GM21576 (cell line): ENCODE measurements around the gene RAPGEF2.
"Not testable (repeated sequence)": the region's sequence is repeated elsewhere in the genome, so short reads cannot be mapped to it uniquely, and the experiment has no call there.

Experiments used
- ATAC-seq: cut with Tn5 transposase; IDR thresholded peaks from one replicate; pipeline ENCODE4 v1.9.1; 2021; ENCODE audit warnings: mild to moderate bottlenecking, moderate library complexity; ENCODE audit not compliant: unreplicated experiment

RAPGEF2 gene

DNA sequence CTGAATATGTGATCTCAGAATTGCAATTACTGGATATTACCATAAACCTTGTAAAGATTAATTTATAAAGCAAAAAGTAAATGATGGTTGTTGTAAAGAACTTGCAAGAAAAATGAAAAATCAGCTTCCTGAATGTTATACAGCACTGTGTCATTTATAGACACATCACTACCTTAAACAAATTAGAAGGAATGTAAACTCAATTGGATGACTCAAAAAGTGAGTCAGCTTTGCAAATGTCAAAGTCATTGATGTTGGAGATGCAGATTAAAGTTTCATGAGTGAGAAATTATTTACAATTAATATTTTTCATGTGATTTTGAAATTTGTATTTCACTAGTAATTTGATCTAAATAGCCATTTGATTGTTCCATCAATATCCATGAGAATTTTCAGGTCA lies 193.2 kb downstream of the RAPGEF2 start:
- ATAC-seq, result no peak

DNA sequence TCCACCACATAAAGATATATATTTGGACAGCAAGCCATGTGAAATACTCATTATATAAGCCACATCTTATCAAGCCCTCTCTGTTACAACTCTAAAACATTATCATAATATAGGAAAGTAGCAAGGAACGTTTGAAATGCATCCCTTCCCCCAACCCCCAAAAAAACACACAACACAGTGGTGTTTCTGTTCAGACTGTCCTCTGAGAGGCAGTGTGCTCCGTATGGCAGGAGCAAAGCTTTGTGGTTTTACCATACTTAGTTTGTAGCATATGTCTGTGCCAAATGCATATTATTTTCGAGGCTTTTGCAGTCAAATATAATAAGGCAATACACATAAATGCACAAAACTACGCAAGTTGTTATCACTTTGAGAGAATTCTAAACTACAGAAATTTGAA lies 194.2 kb downstream of the RAPGEF2 start:
- ATAC-seq, result no peak

DNA sequence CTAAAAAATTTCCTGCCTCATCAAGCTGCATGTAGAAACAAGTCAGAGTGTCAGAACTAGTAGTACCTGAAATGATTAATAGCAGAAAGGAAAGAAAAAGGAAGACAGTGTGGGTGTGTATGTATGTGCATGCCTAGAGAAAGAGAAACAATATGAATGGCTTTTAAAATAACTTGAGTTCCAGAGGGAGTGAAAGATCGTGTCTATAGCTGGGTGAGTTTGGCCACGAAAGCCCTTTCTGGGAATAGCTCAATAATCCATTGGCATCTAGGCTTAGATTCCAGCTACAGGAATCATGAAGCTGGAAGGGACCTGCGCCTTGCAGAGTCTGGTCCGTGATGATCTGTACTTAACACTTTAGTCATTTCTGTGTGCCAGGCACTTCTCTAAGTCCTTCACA lies 195.6 kb downstream of the RAPGEF2 start:
- ATAC-seq, result peak; percentile 67

DNA sequence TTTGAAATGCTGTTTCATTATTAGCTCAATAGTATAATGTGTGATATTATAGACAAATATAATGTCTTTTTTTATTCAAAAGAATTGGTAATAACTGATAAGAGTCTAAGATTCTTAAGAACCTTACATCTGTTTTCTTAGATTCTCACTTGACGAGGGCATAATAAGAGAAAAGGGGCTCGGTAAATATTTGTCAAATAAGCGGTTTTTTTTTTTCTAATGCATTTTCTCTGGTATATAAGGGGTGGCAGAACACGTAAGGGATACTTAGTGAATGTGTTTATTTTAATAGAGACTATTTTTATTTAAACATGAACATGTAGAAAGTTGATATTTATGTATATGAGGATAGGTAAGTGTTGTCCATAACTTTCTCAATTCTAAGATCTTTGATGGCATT lies 200.6 kb downstream of the RAPGEF2 start:
- ATAC-seq, result no peak

DNA sequence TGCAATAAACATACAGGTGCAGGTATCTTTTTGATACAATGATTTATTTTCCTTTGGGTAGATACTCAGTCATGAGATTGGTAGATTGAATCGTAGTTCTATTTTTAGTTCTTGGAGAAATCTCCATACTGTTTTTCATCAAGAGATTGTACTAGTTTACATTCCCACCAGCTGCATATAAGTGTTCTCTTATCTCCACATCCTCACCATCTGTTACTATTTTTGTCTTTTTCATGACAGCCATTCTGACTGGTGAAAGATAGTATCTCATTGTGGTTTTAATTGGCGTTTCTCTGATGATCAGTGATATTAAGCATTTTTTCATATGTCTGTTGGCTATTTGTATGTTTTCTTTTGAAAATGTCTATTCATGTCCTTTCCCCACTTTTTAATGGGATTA lies 202.2 kb downstream of the RAPGEF2 start:
- no peak for ATAC-seq

DNA sequence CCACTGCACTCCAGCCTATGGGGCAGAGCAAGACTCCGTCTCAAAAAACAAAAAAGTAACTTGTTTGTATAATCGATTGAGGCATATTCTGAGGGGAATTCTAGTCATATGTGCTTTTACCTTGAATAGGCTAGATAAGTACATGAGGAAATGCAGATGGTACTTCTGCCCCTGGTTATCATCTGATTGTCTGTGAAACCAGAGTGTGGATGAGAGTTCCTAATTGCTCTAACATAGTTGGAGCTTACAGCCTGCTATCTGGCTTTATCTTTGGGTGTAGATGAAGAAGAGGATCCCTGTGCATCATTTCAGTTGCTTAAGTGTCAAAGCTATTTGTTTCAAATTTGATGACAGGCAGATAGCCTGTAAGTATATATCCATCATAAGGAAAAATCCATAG lies 205.1 kb downstream of the RAPGEF2 start:
- ATAC-seq, result no peak

DNA sequence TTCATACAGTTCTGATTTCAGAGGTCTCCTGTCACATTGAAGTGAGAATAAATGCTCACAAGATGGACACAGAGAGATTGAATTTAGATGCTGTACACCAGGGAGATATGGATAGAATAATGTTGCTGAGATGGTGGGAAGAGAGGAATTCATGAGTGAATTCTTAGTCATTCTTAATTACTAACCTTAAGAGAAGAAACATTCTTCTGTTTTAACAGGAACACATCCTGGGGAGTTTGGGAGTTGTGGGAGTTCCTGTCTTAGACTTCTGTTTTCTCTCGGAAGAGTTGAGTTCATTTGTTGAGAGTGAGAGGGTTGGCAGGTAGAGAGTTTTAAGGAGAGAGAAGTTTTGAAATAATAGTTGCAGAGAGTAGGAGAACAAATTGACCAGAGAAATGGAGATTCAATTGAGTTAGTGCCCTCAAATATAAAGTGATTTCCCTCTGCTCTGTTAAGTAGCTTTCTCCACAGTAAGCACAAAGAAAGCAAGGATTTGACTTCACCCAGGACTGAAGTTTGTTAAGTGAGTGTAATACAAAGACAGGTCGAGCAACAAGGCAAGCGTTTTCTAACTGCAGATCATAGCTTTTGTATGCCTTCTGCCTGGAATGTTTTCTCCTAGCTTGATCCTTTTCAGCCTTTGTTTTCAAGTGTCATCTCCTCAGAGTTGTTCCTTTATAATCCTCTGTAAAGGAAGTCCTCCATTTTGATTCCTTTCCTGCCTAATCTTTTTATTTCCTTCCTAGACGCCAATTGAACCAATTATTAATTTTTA lies 205.9 kb downstream of the RAPGEF2 start:
- no peak for ATAC-seq

DNA sequence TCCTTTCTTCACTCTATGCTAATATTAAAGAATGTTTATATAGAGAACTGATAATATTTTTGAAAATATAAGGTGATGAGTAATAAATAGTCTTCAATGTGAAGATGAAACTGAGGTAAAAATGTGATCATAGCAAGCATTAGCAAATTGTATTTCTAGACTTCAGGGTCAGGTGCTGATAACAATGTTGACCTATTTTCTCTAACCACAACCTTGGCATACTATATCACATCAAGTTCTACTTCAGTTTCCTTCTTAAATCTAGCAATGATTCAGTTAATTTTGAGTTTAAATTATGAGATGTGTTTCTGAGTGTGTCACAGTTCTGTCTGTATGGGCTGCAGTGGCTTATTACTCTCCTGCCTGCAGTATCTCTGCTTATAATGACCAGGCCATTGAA lies 209.4 kb downstream of the RAPGEF2 start:
- ATAC-seq, result no peak

DNA sequence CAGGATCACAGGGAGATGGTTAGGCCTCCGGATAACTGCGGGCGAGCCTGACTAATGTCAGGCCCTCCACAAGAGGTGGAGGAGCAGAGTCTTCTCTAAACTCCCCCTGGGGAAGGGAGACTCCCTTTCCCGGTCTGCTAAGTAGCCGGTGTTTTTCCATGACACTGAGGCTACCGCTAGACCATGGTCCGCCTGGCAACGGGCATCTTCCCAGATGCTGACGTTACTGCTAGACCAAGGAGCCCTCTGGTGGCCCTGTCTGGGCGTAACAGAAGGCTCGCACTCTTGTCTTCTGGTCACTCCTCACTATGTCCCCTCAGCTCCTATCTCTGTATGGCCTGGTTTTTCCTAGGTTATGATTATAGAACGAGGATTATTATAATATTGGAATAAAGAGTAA lies 213.0 kb downstream of the RAPGEF2 start:
- not testable (repeated sequence) for ATAC-seq

DNA sequence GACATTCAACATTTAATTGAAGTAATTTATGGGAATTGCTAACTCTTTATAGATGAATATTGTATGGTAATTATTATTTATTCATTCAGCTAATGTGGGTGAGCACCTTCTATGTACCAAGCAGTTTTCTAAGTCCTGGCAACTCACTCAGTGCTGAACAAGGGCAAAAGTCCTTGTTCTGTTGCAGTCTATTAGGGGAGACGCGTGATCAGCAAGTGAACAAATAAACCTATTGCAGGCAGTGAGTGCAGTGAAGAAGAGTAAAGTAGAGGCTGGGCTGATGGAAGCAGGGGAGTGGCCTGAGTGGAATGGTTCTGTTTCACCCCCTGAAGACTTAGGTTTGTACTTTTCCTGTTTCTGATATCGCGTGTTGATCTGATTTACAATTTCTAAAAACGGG lies 214.3 kb downstream of the RAPGEF2 start:
- no peak for ATAC-seq

DNA sequence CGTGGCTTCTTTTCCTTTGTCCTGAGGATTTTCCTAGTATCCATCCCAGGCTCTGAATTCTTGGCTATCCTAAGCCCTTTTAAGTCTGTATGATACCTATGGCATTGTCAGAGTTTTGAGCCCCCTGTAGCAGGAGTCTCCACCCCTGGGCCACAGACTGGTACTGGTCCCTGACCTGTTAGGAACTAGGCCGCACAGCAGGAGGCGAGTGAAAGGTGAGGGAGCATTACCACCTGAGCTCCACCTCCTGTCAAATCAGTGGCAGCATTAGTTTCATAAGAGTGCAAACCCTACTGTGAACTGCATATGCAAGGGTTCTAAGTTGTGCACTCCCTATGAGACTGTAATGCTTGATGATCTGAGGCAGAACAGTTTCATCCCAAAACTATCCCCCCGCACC lies 216.1 kb downstream of the RAPGEF2 start:
- no peak for ATAC-seq

DNA sequence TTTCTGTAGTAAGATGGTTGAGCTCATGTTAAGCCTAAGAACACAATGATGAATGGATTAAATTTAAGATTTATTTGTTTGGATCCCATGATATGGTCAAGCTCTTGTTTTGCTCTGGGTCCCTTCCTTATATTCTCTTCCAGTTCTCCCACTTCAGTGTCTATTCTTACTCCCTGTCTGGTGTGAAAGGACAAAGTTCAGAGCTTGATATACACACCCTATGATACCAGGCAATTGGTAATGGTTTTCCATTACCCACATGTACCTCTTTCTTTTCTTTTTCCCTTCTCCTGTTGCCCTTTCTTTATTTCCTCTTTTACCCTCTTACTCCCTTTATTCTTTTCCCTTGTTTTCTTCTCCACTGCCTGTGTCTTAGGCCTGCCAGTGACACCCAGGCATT lies 223.6 kb downstream of the RAPGEF2 start:
- no peak for ATAC-seq

DNA sequence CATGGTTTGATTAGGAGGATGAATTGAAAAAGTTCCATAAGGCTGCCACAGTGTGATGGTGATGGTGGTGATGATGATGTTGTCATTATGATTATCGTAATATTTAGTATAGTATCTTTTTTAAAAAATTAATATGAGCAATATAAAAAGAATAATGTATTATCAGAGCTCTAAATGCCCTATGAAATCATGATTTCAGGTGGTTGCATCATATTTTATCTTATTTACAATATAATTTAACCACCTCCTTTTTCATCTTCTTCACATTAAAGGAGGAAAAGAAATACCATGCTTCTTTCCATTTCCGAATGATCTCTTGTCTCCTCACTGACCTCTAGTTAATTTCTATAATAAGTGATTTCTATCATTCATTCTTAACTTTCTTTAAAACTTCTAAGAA lies 225.9 kb downstream of the RAPGEF2 start:
- ATAC-seq, result no peak

DNA sequence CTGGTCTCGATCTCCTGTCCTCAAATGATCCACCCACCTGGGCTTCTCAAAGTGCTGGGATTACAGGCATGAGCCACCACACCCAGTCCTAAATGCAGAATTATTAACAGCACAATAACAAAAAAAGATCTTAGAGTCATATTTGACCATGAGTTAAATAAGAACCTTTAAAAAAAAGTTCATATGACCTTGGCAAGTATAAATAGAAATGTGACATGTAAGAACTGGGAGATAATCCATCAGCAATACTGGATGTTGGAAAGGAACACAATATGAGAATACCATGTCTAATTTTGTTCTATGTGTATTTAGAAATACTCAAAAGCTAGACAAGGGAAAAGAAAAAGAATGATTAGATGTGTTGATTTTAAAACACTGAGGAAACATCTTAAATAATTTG lies 231.6 kb downstream of the RAPGEF2 start:
- no peak for ATAC-seq

DNA sequence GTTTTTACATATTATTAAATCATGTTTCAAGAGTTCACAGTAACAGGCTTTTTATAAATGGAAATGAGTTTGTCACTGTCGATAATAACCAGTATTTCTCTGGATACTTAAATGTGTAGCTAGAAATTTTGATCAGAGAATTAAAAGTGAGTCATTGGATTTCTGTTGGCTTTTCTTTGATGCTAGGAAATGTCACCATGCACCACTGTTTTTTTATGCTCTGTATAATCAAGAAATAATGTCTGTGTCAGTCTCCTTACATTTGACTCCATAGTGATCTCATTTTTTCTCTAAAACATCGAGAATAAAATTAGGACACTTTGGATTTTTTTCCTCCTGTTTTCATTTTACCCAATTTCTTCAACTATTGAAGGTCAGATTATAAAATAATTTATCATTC lies 234.2 kb downstream of the RAPGEF2 start:
- ATAC-seq, result no peak

DNA sequence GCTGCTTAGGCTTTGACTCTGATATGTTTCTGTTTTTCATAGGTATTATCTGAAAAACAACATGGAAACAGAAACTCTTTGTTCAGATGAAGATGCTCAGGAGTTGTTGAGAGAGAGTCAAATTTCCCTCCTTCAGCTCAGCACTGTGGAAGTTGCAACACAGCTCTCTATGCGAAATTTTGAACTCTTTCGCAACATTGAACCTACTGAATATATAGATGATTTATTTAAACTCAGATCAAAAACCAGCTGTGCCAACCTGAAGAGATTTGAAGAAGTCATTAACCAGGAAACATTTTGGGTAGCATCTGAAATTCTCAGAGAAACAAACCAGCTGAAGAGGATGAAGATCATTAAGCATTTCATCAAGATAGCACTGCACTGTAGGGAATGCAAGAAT lies 238.6 kb downstream of the RAPGEF2 start:
- no peak for ATAC-seq

DNA sequence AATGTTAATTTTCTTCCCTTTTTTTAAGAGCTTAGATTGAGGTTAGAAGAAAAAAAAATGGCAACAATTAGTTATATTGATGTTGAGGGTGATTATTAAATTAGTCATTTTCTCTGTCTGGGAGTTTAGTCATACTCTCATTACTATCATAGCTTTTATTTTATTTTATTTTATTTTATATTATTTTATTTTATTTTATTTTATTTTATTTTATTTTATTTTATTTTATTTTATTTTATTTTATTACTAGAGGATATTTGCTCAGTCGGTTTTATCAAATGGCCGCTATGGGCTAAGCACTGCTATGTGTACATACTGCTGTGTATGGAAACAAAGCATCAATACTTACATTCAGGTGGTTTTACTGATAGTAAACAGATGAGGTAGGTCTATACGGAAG lies 239.5 kb downstream of the RAPGEF2 start:
- ATAC-seq, result no peak

DNA sequence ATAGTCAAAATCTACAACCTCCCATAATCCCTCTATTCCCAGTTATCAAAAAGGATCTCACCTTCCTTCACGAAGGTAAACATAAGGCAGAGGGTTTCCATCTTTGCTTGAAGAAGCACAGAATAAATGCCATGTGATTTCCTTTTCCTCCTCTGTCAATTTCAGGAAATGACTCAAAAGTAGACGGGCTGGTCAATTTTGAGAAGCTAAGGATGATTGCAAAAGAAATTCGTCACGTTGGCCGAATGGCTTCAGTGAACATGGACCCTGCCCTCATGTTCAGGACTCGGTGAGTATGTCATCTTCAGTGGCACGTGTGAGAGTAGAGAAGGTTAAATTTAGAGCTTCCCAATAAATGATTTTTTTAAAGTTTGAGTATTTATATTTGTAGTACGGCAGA lies 240.2 kb downstream of the RAPGEF2 start:
- no peak for ATAC-seq

DNA sequence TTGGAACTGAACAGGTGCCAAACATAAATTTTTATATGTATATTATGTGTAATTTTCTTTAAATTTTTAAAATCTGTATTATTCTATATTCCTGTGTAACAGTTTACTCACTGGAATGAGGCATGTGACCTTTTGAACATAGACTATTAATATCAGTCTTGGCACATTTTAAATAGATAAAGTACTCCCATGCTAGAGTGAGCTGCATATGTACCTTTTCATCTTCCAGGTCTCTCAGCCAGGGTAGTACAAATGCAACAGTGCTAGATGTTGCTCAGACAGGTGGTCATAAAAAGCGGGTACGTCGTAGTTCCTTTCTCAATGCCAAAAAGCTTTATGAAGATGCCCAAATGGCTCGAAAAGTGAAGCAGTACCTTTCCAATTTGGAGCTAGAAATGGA lies 242.0 kb downstream of the RAPGEF2 start:
- ATAC-seq, result no peak

DNA sequence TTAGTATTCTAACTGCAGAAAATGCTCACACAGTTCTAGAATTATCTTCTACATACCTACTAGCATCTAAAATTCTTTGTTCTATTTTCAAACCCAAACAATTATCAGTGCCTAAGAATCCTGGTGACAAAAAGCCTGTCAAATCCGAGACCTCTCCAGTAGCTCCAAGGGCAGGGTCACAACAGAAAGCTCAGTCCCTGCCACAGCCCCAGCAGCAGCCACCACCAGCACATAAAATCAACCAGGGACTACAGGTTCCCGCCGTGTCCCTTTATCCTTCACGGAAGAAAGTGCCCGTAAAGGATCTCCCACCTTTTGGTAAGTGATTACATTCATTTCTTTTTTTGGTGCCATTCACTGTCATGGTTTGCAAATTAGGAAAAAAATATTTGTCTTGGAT lies 243.8 kb downstream of the RAPGEF2 start:
- ATAC-seq, result no peak

DNA sequence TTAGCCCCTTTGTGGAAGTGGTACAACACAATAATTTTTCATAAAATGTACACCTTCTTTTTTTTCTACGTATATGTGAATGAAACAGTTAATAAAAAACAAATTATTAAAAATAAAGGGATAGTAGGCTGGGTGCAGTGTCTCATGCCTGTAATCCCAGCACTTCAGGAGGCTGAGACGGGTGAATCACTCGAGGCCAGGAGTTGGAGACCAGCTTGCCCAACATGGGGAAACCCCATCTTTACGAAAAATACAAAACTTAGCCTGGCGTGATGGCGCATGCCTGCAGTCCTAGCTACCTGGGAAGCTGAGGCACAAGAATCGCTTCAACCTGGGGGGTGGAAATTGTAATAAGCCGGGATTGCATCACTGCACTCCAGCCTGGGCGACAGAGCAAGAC lies 244.9 kb downstream of the RAPGEF2 start:
- ATAC-seq, result no peak

DNA sequence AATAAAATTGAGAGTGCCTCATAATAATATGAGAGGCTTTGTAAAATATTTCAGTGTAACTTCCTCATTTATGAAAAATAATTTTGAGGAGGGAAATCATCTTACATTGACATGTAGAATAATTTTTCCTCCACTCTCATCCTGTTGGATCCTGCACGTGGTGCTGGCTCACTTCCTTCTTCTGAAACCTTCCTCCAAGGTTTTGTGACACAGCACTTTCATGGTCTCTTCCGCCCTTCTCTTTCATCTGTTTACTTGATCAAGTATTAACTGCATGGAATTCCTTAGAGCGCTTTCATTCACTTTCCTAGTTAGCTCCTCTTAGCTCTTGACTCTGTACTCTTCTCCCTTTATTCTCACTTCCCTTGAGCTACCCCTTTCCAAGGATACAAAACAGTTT lies 246.5 kb downstream of the RAPGEF2 start:
- ATAC-seq, result no peak

DNA sequence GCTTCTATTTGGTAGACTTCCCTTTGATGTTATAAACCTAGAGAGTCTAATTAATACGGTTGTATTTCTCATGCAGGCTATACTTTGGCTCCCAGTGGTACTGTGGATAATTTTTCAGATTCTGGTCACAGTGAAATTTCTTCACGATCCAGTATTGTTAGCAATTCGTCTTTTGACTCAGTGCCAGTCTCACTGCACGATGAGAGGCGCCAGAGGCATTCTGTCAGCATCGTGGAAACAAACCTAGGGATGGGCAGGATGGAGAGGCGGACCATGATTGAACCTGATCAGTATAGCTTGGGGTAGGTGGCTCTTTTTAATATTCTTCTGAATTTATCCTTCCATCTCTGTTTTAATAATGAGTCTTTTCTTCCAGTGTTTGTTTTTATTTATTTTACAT lies 249.7 kb downstream of the RAPGEF2 start:
- ATAC-seq, result no peak
